Trophoblast cell (in vitro differentiated cells and primary cell): ENCODE measurements around the gene SSX2IP.

Source experiments
- DNase-seq, 2 donors: peaks; one replicate each; pipeline ENCODE4 v3.0.0-alpha.2; 2016
- H2AFZ ChIP-seq: 2 replicates; pipeline ENCODE4 v1.6.1; 2013; ENCODE audit warnings: low read length, moderate library complexity, mild to moderate bottlenecking; ENCODE audit not compliant: insufficient read depth, poor library complexity
- H2AK5ac ChIP-seq: 2 replicates; pipeline ENCODE4 v1.6.1; 2013; ENCODE audit warnings: mild to moderate bottlenecking, low read length
- H2BK120ac ChIP-seq: 2 replicates; pipeline ENCODE4 v1.6.1; 2013; ENCODE audit warnings: low read length, mild to moderate bottlenecking, moderate library complexity; ENCODE audit not compliant: insufficient read depth, poor library complexity
- H2BK12ac ChIP-seq: 2 replicates; pipeline ENCODE4 v1.6.1; 2013; ENCODE audit warnings: mild to moderate bottlenecking, low read length, moderate library complexity
- H2BK5ac ChIP-seq: 2 replicates; pipeline ENCODE4 v1.6.1; 2013; ENCODE audit warnings: low read length, low read depth, moderate library complexity, mild to moderate bottlenecking; ENCODE audit not compliant: poor library complexity
- H3K14ac ChIP-seq: 2 replicates; pipeline ENCODE4 v1.6.1; 2013; ENCODE audit warnings: mild to moderate bottlenecking, low read length
- H3K18ac ChIP-seq: 2 replicates; pipeline ENCODE4 v1.6.1; 2013; ENCODE audit warnings: mild to moderate bottlenecking, low read length
- H3K23ac ChIP-seq: 2 replicates; pipeline ENCODE4 v1.6.1; 2013; ENCODE audit warnings: low read length
- H3K27ac ChIP-seq: 2 replicates; pipeline ENCODE4 v1.5.1; 2013; ENCODE audit warnings: low read depth, mild to moderate bottlenecking, inconsistent platforms, low read length, moderate library complexity
- H3K27me3 ChIP-seq: 2 replicates; pipeline ENCODE4 v1.6.1; 2013; ENCODE audit warnings: inconsistent platforms, mild to moderate bottlenecking, low read length, moderate library complexity; ENCODE audit not compliant: insufficient read depth
- H3K36me3 ChIP-seq, 2 experiments: 1 replicate in 1 of 2; 2 replicates in 1 of 2; pipeline ENCODE4 v1.6.1; 2013; ENCODE audit warnings: low read length in 2 of 2, mild to moderate bottlenecking in 2 of 2, moderate library complexity in 1 of 2; ENCODE audit not compliant: insufficient read depth in 2 of 2, control insufficient read depth in 1 of 2
- H3K4ac ChIP-seq: 2 replicates; pipeline ENCODE4 v1.6.1; 2013; ENCODE audit warnings: low read depth, mild to moderate bottlenecking, low read length, moderate library complexity
- H3K4me1 ChIP-seq, 2 experiments: 1 replicate in 1 of 2; 2 replicates in 1 of 2; pipeline ENCODE4 v1.6.1; 2013; ENCODE audit warnings: low read length in 2 of 2, mild to moderate bottlenecking in 2 of 2, moderate library complexity in 1 of 2; ENCODE audit not compliant: insufficient read depth in 2 of 2, control insufficient read depth in 1 of 2
- H3K4me2 ChIP-seq: 2 replicates; pipeline ENCODE4 v1.6.1; 2013; ENCODE audit warnings: inconsistent platforms, mild to moderate bottlenecking, low read length, moderate library complexity
- H3K4me3 ChIP-seq: 2 replicates; pipeline ENCODE4 v1.5.1; 2013; ENCODE audit warnings: mild to moderate bottlenecking, low read depth, low read length, inconsistent platforms
- H3K79me1 ChIP-seq: one replicate; pipeline ENCODE4 v1.6.1; 2013; ENCODE audit warnings: low read length
- H3K79me2 ChIP-seq: 2 replicates; pipeline ENCODE4 v1.6.1; 2013; ENCODE audit warnings: low read length, mild to moderate bottlenecking; ENCODE audit not compliant: control insufficient read depth, insufficient read depth, poor library complexity
- H3K9ac ChIP-seq: 2 replicates; pipeline ENCODE4 v1.6.1; 2013; ENCODE audit warnings: mild to moderate bottlenecking, low read length
- H3K9me3 ChIP-seq: 2 replicates; pipeline ENCODE4 v1.6.1; 2013; ENCODE audit warnings: low read depth, mild to moderate bottlenecking, control low read depth, inconsistent platforms, low read length; ENCODE audit not compliant: insufficient read depth
- H4K12ac ChIP-seq: 2 replicates; pipeline ENCODE4 v1.6.1; 2013; ENCODE audit warnings: low read depth, mild to moderate bottlenecking, low read length, moderate library complexity
- H4K8ac ChIP-seq: 2 replicates; pipeline ENCODE4 v1.6.1; 2013; ENCODE audit warnings: low read depth, mild to moderate bottlenecking, low read length, moderate library complexity
- H4K91ac ChIP-seq: one replicate; pipeline ENCODE4 v1.6.1; 2013; ENCODE audit warnings: low read depth, mild to moderate bottlenecking, low read length, moderate library complexity
- WGBS: extraction: QIAGEN DNeasy Blood & Tissue Kit; methylation state at CpG from one replicate; pipeline ENCODE4 v1.1.7; 2013; ENCODE audit warnings: missing lambda C conversion rate; ENCODE audit not compliant: insufficient read length, insufficient coverage; ENCODE audit errors: extremely low coverage; 5-methylcytosine and 5-hydroxymethylcytosine counted together

SSX2IP gene

DNA sequence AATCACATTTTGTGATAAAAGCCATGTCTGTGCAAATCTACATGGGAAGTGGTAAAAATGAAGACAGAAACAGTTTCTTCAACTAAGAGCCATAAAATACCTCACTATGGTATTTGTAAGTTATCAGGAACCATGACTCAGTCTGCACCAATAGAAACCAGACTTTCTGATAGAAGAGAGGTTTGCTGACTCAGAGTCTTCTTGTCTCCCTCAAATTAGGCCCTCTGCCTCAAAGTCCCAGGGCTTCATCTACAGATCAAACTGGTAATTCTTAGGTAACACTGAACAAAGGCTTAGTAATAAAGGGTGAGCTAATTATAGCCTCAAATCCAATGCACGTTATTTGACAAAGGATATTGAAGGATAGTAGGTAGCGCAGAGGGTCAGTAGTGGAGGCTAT lies 30.9 kb upstream of the SSX2IP start:
- Histone ChIP-seq H4K12ac (no peak overlapping the region), H2AFZ (no peak overlapping the region), H4K8ac (no peak overlapping the region), H3K4ac (no peak overlapping the region), H3K18ac (no peak overlapping the region), H3K27ac (peak overlapping the region; percentile 7), H3K14ac (no peak overlapping the region), H3K79me1 (peaks cover 13% of the 10 kb centered on the region), H2BK12ac (no peak overlapping the region), H2BK120ac (no peak overlapping the region), H3K27me3 (no peaks in the 10 kb centered on the region), H3K4me2 (no peak overlapping the region), H3K9ac (no peak overlapping the region), H3K4me1 (peaks cover 4 to 8% of the 10 kb centered on the region in 2 experiments), H3K23ac (no peak overlapping the region), H3K36me3 (no peaks in the 10 kb centered on the region), H3K4me3 (no peak overlapping the region), H2BK5ac (peak overlapping the region; percentile 66), H3K79me2 (no peaks in the 10 kb centered on the region), H3K9me3 (no peaks in the 10 kb centered on the region), H4K91ac (peak overlapping the region; percentile 22), H2AK5ac (no peak overlapping the region)
- DNase-seq: no peak
- WGBS: no CpG with 5 or more reads among the region's 2 CpGs

DNA sequence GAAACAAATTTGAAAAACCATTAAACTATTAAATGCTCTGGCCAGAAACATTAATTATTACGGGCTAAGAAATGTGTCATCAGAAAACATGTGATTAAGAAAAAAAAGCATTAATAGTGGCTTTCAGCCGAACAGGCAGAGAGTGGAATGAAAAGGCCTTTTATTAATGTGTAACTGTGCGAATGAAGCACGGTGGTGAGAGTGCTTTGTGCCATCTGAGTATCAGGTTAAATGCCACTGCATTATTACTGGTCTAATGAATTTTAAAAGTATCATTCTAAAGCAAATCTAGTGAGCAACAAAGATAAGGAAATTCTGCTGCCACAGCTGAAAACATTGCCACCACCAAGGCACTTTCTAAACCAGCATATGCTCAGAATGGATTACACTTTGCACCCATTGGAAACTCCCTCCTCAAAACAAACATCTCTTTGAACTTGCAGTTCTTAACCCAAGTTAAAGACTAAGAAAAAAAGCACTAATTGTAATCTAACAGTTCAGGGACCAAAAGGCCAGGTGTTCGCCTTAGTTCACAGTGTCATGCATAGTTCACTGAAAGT lies 30.0 kb upstream of the SSX2IP start:
- peak overlapping the region; percentile 24 for H2BK120ac ChIP-seq
- peak overlapping the region; percentile 21 for H4K91ac ChIP-seq
- H2AFZ ChIP-seq: no peak overlapping the region
- H2AK5ac ChIP-seq: peak overlapping the region; percentile 70
- H2BK12ac ChIP-seq: peak overlapping the region; percentile 53
- H3K4me1 ChIP-seq: peaks cover 4 to 8% of the 10 kb centered on the region in 2 experiments
- no peak overlapping the region for H3K4me2 ChIP-seq
- no peak overlapping the region for H3K4ac ChIP-seq
- H4K12ac ChIP-seq: no peak overlapping the region
- no peak overlapping the region for H3K9ac ChIP-seq
- no peak overlapping the region for H3K27ac ChIP-seq
- no CpG with 5 or more reads among the region's 5 CpGs for WGBS
- H3K79me2 ChIP-seq: no peaks in the 10 kb centered on the region
- H3K18ac ChIP-seq: no peak overlapping the region
- no peak overlapping the region for H3K14ac ChIP-seq
- no peaks in the 10 kb centered on the region for H3K36me3 ChIP-seq
- H2BK5ac ChIP-seq: peak overlapping the region; percentile 59
- no peaks in the 10 kb centered on the region for H3K27me3 ChIP-seq
- H3K23ac ChIP-seq: no peak overlapping the region
- no peaks in the 10 kb centered on the region for H3K9me3 ChIP-seq
- H4K8ac ChIP-seq: no peak overlapping the region
- no peak overlapping the region for H3K4me3 ChIP-seq
- no peak for DNase-seq
- peaks cover 13% of the 10 kb centered on the region for H3K79me1 ChIP-seq

DNA sequence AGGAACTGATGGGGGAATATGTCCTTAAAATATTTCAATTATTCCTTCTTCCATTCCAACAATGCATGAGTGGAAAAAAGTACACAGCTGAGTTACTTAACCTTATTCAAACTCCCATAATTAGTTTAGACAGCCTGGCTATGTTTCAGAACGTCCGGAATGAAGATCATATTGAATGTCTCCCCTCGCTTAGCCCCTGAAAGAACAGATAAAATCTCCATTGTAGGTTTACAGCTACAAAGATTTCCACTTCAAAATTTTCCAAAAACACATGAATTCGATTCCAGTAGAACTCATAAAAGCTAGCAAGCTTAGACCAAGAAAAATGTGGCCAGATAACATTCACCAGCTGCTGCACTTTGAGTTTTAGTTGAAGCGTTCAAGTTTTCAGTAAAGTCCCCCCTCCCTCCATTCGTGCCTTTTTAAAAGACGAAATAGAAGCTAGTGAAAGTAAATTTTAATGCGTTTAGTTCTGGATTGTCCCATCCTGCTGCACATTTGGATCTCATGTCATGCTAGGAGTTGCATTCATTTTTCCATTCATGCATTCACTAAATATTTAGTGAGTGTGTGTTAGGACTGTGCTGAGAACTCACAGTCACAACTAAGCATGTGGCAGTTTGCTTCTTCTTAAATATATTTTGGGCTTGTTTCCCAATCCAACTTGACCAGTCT lies 29.4 kb upstream of the SSX2IP start:
- Histone ChIP-seq H3K79me2 (no peaks in the 10 kb centered on the region), H3K36me3 (no peaks in the 10 kb centered on the region), H3K4me3 (no peak overlapping the region), H3K18ac (no peak overlapping the region), H4K91ac (no peak overlapping the region), H2AK5ac (no peak overlapping the region), H3K4me2 (no peak overlapping the region), H3K4ac (no peak overlapping the region), H3K9ac (no peak overlapping the region), H3K14ac (no peak overlapping the region), H2BK120ac (no peak overlapping the region), H3K79me1 (peaks cover 13% of the 10 kb centered on the region), H3K23ac (no peak overlapping the region), H2BK5ac (peak overlapping the region; percentile 12), H3K4me1 (peaks cover 4 to 8% of the 10 kb centered on the region in 2 experiments), H3K27ac (peak overlapping the region; percentile 61), H3K27me3 (no peaks in the 10 kb centered on the region), H2BK12ac (no peak overlapping the region), H3K9me3 (no peaks in the 10 kb centered on the region), H4K12ac (peak overlapping the region; percentile 16), H4K8ac (no peak overlapping the region), H2AFZ (no peak overlapping the region)
- WGBS: no CpG with 5 or more reads among the region's 8 CpGs
- DNase-seq: peak in 1 of 2 donors; percentile 37

DNA sequence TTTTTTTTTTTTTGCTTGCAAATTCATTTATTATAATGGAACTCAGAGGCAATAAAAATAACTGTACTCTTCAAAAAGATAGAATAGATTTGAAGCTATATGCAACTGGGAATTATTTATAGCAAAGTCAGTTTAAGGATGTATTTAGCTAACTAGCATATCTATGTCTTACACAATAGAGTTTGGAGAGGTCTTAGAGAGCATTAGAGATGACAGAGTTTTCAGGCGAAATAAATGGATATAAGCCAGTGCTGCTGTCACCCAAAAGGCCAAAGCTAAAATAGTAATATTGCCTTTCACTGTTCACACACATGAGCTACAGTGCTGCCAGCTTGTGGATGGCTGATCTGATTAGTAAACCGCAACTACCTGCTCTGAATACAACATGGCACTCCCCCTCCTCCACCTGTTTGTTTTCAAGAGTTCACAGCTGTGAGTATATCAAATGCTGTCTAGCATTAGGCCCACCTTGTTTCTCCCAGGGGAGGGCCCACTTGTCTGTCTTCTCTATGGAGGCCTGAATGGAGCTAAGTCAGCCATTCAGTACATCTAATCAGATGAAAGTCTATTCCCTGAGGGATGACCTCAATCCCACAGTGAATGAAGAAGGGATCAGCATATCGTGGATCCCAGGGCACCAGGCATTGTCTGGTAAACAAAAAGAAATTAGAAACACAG lies 25.2 kb upstream of the SSX2IP start:
- Histone ChIP-seq H3K4me3 (no peak overlapping the region), H2AFZ (no peak overlapping the region), H3K27ac (no peak overlapping the region), H3K27me3 (no peaks in the 10 kb centered on the region), H4K8ac (no peak overlapping the region), H3K36me3 (no peaks in the 10 kb centered on the region), H4K91ac (no peak overlapping the region), H3K79me2 (no peaks in the 10 kb centered on the region), H3K4me2 (no peak overlapping the region), H2BK120ac (no peak overlapping the region), H2BK5ac (no peak overlapping the region), H2AK5ac (no peak overlapping the region), H3K14ac (no peak overlapping the region), H3K4me1 (no peaks in the 10 kb centered on the region), H3K23ac (no peak overlapping the region), H3K18ac (no peak overlapping the region), H3K4ac (no peak overlapping the region), H3K9me3 (no peaks in the 10 kb centered on the region), H3K79me1 (peaks cover 8% of the 10 kb centered on the region), H4K12ac (no peak overlapping the region), H3K9ac (no peak overlapping the region), H2BK12ac (no peak overlapping the region)
- no CpG with 5 or more reads among the region's 3 CpGs for WGBS
- no peak for DNase-seq
